Stimulated activated CD4-positive, alpha-beta T cell treated with anti-CD3 and anti-CD28 coated beads, Interleukin-4, amount 100 ng/mL, for 4 hours (primary cell): Measurements from ENCODE around the gene PRKAB1.

ENCODE experiments used
- DNase-seq, 2 experiments: peaks; one replicate each; pipeline ENCODE4 v3.0.0-alpha.2; 2020

The PRKAB1 gene

DNA sequence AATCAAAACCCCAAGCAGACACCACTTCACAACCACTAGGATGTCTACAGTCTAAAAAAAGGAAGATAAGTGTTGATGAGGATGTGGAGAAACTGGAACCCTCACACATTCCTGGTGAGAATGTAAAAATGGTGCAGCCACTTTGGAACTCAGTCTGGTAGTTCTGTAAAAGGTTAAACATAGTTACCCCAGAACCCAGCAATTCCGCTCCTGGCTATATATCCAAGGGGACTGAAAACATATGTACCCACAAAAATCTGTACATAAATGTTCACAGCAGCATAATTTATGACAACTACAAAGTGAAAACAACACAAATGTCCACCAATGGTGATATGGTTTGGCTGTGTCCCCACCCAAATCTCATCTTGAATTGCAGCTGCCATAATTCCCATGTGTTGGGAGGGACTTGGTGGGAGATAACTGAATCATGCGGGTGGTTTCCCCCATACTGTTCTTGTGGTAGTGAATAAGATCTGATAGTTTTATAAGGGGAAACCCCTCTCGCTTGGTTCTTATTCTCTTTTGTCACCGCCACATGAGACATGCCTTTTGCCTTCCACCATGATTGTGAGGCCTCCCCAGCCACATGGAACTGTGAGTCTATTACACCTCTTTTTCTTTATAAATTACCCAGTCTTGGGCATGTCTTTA lies 46.8 kb downstream of the PRKAB1 start:
- no peak for DNase-seq

DNA sequence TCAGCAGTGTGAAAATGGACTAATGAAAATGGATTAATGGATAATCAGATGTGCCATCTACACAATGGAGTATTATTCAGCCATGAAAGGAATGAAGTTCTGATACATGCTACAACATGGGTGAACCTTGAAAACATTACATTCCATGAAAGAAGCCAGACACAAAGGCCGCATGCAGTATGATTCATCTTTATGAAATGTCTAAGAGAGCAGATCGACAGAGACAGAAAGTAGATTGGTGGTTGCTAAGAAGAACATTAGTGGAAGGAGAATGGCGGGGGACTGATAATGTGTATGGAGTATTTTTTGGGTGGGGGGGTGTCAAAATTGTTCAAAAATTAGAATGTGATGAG lies 47.3 kb downstream of the PRKAB1 start:
- no peak for DNase-seq

DNA sequence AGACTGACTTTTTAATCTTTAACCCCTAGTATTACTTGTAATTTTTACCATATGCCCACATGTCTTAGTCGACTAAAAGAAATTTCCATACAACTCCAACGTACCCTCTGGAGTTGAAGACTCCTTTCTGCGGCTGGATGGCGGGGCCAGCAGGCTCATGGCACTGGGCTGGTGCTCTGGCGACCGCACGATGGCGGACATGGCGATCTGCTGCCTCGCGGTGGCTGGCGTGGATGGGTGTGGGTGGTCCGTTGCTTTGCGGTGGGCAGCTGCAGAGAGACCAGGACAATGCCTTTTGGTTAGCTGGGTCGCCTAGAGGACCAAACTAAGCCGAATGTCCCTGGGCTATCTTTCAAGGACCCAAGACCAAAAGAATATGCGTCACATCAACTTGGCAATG lies 50.2 kb downstream of the PRKAB1 start:
- no peak for DNase-seq

DNA sequence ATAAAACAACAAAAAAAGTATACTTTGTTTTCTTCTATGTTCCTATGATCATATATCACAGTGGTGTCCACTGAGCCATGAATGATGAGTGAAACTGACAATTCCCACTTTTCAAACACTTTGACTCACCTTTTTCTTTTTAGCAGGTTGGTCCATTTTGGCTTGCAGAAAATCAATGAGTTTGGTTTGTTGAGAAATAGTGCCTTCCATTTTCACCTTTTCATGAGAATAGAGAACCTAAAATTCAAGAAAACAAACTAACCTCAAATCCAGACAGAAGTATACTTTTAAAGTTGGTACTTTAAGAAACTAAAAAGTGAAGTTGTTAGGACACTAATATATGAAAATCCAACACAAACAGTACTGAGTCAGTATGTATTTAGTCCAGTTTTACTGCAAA lies 52.4 kb downstream of the PRKAB1 start:
- DNase-seq, result no peak

DNA sequence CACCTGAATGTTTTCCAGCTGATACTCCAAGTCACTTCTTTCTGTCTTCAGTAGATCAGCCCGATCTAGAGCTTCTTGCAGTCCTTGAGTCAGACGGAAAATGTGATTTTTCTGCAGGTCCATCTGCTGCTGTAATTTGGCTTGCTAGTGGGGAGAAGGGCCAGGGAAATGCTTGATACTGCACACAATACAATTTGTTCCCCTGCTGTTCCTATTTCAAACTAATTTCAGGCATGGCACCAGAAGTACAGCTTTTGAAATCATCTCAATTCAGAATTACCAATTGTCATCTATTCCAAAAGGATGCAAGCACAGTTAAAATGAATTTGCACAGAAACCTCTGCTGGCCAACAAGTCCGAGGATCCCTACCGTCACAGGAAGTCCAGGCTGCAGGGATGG lies 53.4 kb downstream of the PRKAB1 start:
- DNase-seq, result no peak

DNA sequence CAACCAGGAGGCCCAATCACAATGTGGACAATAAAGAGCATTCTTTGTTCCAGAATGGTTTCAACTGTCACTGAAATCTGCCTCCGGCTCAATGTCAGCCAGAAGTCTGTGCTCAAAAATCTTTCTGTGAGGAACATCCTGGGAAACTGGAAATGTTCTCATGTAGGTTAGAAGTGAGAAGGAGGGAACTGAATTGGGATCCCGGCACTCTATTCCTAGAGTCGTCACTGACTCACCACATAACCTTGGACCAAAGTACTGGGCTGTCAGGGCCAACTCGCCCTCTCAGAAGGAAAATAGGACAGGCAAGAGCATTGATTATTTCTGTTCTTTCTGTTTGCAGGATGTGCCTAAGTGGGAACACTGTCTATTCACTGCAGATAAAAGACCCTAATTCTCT lies 57.6 kb downstream of the PRKAB1 start:
- no peak for DNase-seq

DNA sequence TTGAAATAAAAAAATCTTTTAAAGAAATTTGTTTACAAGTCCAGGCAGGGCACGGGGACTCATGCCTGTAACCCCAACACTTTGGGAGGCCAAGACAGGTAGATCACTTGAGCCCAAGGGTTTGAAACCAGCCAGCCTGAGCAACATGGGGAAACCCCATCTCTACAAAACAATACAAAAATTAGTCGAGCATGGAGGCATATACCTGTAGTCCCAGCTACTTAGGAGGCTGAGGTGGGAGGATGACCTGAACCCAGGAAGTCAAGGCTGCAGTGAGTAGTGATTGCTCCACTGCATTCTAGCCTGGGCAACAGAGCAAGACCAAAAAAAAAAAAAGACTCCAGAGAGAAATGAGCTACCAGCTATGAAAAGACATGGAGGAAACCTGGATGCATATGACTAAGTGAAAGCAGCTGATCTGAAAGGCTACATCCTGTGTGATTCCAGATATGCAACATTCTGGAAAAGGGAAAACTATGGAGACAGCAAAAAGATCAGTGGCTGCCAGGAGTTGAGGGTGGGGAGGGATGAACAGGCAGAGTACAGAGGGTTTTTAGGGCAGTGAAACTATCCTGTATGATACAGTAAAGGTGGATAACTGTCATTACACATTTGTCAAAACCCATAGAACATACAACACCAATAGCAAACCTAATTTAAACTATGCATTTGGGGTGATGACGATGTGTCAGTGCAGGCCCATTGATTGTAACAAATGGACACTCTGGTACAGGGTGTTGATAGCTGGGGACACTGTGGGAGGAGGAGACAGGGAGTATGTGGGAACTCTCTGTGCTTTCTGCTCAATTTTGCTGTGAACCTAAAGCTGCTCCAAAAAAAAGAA lies 59.9 kb downstream of the PRKAB1 start:
- no peak for DNase-seq

DNA sequence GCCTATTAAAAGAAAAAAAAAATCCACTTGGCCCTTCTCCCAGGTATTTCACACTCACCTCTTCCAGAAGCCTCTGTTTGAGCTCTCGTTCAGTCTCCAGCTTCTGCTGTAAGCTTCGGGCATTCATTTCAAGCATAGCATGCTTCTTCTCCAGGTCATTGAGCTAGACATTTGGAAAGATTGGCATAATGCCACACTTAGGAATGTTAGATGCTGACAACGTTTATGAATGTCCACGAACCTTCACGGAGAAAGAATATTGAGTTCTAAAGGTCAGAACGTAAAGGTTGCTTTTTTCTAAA lies 60.5 kb downstream of the PRKAB1 start:
- DNase-seq, result no peak

DNA sequence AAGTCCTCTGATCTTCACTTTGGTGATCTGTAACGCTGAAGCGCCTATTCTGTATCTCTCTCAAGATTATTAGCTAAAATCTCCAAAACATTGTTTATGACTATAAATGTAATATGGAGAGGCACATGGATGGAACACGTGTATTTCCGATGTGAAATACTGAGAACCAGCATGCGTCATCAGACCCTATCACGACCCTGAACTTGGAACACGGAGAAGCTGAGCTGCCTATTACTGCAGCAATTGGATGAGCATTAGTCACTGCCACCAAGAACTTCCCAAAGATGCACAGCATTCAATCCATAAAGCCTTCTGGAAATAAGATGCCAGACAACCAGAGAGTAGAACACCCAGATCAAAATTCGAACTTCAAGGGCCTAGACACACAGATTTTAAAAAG lies 61.9 kb downstream of the PRKAB1 start:
- no peak for DNase-seq

DNA sequence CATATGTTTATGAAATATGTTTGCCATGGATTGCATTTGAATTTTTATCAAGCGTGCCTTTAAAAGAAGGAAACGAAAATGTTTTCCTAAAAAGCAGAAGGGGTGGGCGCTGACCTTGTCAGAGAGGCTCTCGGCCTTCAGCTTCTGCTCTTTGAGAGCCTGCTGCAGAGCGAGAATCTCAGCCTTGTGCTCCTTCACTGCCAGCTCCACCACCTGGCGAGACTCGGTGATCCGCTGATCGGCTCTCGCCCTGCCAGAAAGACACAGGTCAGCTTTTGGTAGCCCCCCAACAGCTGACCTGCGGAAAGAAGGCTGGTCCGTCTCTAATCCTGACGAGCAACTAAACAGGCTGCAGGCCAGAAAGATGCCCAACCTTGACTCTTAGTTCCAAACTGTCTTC lies 62.4 kb downstream of the PRKAB1 start:
- no peak for DNase-seq
